Activated CD4-positive, CD25-positive, alpha-beta regulatory T cell treated with anti-CD3 and anti-CD28 coated beads, Interleukin-2, amount 50 U/mL, for 72 hours (primary cell): ENCODE results near the gene RGS9BP.
"Not testable (repeated sequence)": the region's sequence is repeated elsewhere in the genome, so short reads cannot be mapped to it uniquely, and the experiment has no call there.

Experiments
- DNase-seq: peaks from one replicate; pipeline ENCODE4 v3.0.0; 2021

RGS9BP gene

GRCh38 chr19:32700129-32700528 lies 24.5 kb downstream of the RGS9BP start:
- not testable (repeated sequence) for DNase-seq

GRCh38 chr19:32702010-32702409 lies 26.4 kb downstream of the RGS9BP start:
- no peak for DNase-seq

GRCh38 chr19:32704006-32704405 lies 28.4 kb downstream of the RGS9BP start:
- not testable (repeated sequence) for DNase-seq

- no peak for DNase-seq
These were observed 32.8 kb downstream of the RGS9BP start for GRCh38 chr19:32708457-32708856.

GRCh38 chr19:32709032-32709431 lies 33.4 kb downstream of the RGS9BP start:
- DNase-seq = no peak

- DNase-seq = no peak
These were observed 36.1 kb downstream of the RGS9BP start for GRCh38 chr19:32711747-32712146.

GRCh38 chr19:32716203-32716602 lies 40.6 kb downstream of the RGS9BP start:
- DNase-seq = not testable (repeated sequence)

GRCh38 chr19:32717496-32717895 lies 41.8 kb downstream of the RGS9BP start:
- DNase-seq = no peak

- DNase-seq = no peak
These were observed 42.6 kb downstream of the RGS9BP start for GRCh38 chr19:32718286-32718685.

GRCh38 chr19:32719611-32720059 lies 44.0 kb downstream of the RGS9BP start, which contains the start of gene TDRD12:
Gene TDRD12 (plus strand): TSS chr19:32719767. CDS start chr19:32720073, 306 bp downstream.
- no peak for DNase-seq

- no peak for DNase-seq
These were observed 44.7 kb downstream of the RGS9BP start for GRCh38 chr19:32720216-32720935.

GRCh38 chr19:32720936-32721250 lies 45.2 kb downstream of the RGS9BP start:
- no peak for DNase-seq
